Spinal cord (tissue), 10 donors: Measurements from ENCODE around the gene GPR39. TPM values are rescaled to one million over a fixed set of nuclear protein-coding genes. Genes with fewer than 3 reads are reported as not detected.

Experiments used
- DNase-seq, 6 donors: peaks; one replicate each; pipeline versions ENCODE4 v3.0.0 to v3.0.0-alpha.2; 2013 to 2015; ENCODE audit warnings: low spot score in 6 of 6, low read depth in 4 of 6
- H3K27ac ChIP-seq: one replicate; pipeline ENCODE4 v1.5.1; 2013; ENCODE audit warnings: low read depth, low read length, control low read depth
- H3K27me3 ChIP-seq: one replicate; pipeline ENCODE4 v1.6.1; 2013; ENCODE audit warnings: low read length; ENCODE audit not compliant: control insufficient read depth, insufficient read depth
- H3K36me3 ChIP-seq: one replicate; pipeline ENCODE4 v1.6.1; 2013; ENCODE audit warnings: low read length; ENCODE audit not compliant: control insufficient read depth, insufficient read depth
- H3K4me1 ChIP-seq: one replicate; pipeline ENCODE4 v1.6.1; 2013; ENCODE audit warnings: low read length; ENCODE audit not compliant: control insufficient read depth, insufficient read depth
- H3K4me3 ChIP-seq: one replicate; pipeline ENCODE4 v1.5.1; 2013; ENCODE audit warnings: low read depth, low read length, control low read depth
- H3K9me3 ChIP-seq: one replicate; pipeline ENCODE4 v1.6.1; 2013; ENCODE audit warnings: low read length; ENCODE audit not compliant: control insufficient read depth, insufficient read depth
- WGBS: methylation state at CpG from one replicate; pipeline ENCODE4 v1.1.5; 2013; ENCODE audit warnings: missing lambda C conversion rate; ENCODE audit not compliant: insufficient coverage; 5-methylcytosine and 5-hydroxymethylcytosine counted together
- polyA plus RNA-seq, 2 donors: library from polyadenylated mRNA; unstranded; fragments of 120-200 nt; gene quantifications; one replicate each; pipeline ENCODE4 v1.2.1, GENCODE V29; 2013; ENCODE audit not compliant: insufficient read length in 2 of 2
- total RNA-seq, 2 donors: library from RNA; depleted of rRNA in 1 of 2; stranded (reverse); fragments of 120-200 nt in 1 of 2; fragments of >200 nt in 1 of 2; gene quantifications; one replicate each; pipeline versions ENCODE4 v1.2.3 to v1.2.4, GENCODE V29; 2013 to 2014
- donor health status: healthy.

Gene GPR39
- total and polyA plus RNA-seq, 4 donors: 0.72 to 1.4 (median 1.1) TPM

GRCh38 chr2:132595693-132596092, 179.1 kb downstream of the GPR39 start:
- H3K36me3 ChIP-seq: no peaks in the 10 kb centered on the region
- peaks cover 9% of the 10 kb centered on the region for H3K4me1 ChIP-seq
- H3K27ac ChIP-seq: peak overlapping the region; percentile 49
- no peaks in the 10 kb centered on the region for H3K27me3 ChIP-seq
- WGBS: 52% methylated on average over 2 of the region's 2 CpGs
- H3K4me3 ChIP-seq: no peak overlapping the region
- peak in 2 of 6 donors; percentile 49 to 66 for DNase-seq
- no peaks in the 10 kb centered on the region for H3K9me3 ChIP-seq

- Histone ChIP-seq H3K4me3 (no peak overlapping the region), H3K36me3 (no peaks in the 10 kb centered on the region), H3K4me1 (peaks cover 9% of the 10 kb centered on the region), H3K9me3 (no peaks in the 10 kb centered on the region), H3K27me3 (no peaks in the 10 kb centered on the region), H3K27ac (no peak overlapping the region)
- no peak for DNase-seq
These were observed 180.6 kb downstream of the GPR39 start for GRCh38 chr2:132597166-132597565.

- Histone ChIP-seq H3K4me3 (no peak overlapping the region), H3K4me1 (peaks cover 9% of the 10 kb centered on the region), H3K36me3 (no peaks in the 10 kb centered on the region), H3K27me3 (no peaks in the 10 kb centered on the region), H3K27ac (no peak overlapping the region), H3K9me3 (no peaks in the 10 kb centered on the region)
- no peak for DNase-seq
- 89% methylated on average over 1 of the region's 1 CpG for WGBS
These were observed 181.2 kb downstream of the GPR39 start for GRCh38 chr2:132597831-132598230.

GRCh38 chr2:132598536-132598935, 181.9 kb downstream of the GPR39 start:
- H3K27ac ChIP-seq: no peak overlapping the region
- DNase-seq: no peak
- no peak overlapping the region for H3K4me3 ChIP-seq
- peaks cover 9% of the 10 kb centered on the region for H3K4me1 ChIP-seq
- no peaks in the 10 kb centered on the region for H3K9me3 ChIP-seq
- H3K27me3 ChIP-seq: no peaks in the 10 kb centered on the region
- no peaks in the 10 kb centered on the region for H3K36me3 ChIP-seq
- WGBS: 100% methylated on average over 1 of the region's 3 CpGs

- Histone ChIP-seq H3K27ac (no peak overlapping the region), H3K9me3 (no peaks in the 10 kb centered on the region), H3K27me3 (no peaks in the 10 kb centered on the region), H3K4me3 (no peak overlapping the region), H3K4me1 (peaks cover 9% of the 10 kb centered on the region), H3K36me3 (no peaks in the 10 kb centered on the region)
- WGBS: 96% methylated on average over 3 of the region's 4 CpGs
- DNase-seq: no peak
These were observed 183.0 kb downstream of the GPR39 start for GRCh38 chr2:132599556-132599955.

GRCh38 chr2:132604561-132604960, 188.0 kb downstream of the GPR39 start:
- Histone ChIP-seq H3K4me3 (no peak overlapping the region), H3K36me3 (no peaks in the 10 kb centered on the region), H3K27ac (no peak overlapping the region), H3K4me1 (peaks cover 8% of the 10 kb centered on the region), H3K27me3 (no peaks in the 10 kb centered on the region), H3K9me3 (no peaks in the 10 kb centered on the region)
- no CpG with 5 or more reads among the region's 1 CpG for WGBS
- DNase-seq: no peak

GRCh38 chr2:132605236-132606180, 188.9 kb downstream of the GPR39 start:
- 64% methylated on average over 10 of the region's 14 CpGs for WGBS
- no peak overlapping the region for H3K27ac ChIP-seq
- no peak overlapping the region for H3K4me3 ChIP-seq
- DNase-seq: peak in 1 of 6 donors; percentile 80
- no peaks in the 10 kb centered on the region for H3K27me3 ChIP-seq
- peaks cover 11% of the 10 kb centered on the region for H3K4me1 ChIP-seq
- no peaks in the 10 kb centered on the region for H3K36me3 ChIP-seq
- H3K9me3 ChIP-seq: no peaks in the 10 kb centered on the region

GRCh38 chr2:132606649-132607048, 190.0 kb downstream of the GPR39 start:
- H3K4me1 ChIP-seq: peaks cover 11% of the 10 kb centered on the region
- no peak for DNase-seq
- 96% methylated on average over 3 of the region's 8 CpGs for WGBS
- H3K27me3 ChIP-seq: no peaks in the 10 kb centered on the region
- no peaks in the 10 kb centered on the region for H3K9me3 ChIP-seq
- H3K27ac ChIP-seq: no peak overlapping the region
- no peaks in the 10 kb centered on the region for H3K36me3 ChIP-seq
- no peak overlapping the region for H3K4me3 ChIP-seq

- H3K27me3 ChIP-seq: no peaks in the 10 kb centered on the region
- H3K4me3 ChIP-seq: no peak overlapping the region
- WGBS: no CpG with 5 or more reads among the region's 4 CpGs
- H3K27ac ChIP-seq: no peak overlapping the region
- DNase-seq: peak in 1 of 6 donors; percentile 79
- no peaks in the 10 kb centered on the region for H3K36me3 ChIP-seq
- no peaks in the 10 kb centered on the region for H3K9me3 ChIP-seq
- H3K4me1 ChIP-seq: peaks cover 11% of the 10 kb centered on the region
These were observed 191.0 kb downstream of the GPR39 start for GRCh38 chr2:132607426-132608090.
